Measurements from ENCODE around the gene HDAC4. TPM values are rescaled to one million over a fixed set of nuclear protein-coding genes. Genes with fewer than 3 reads are reported as not detected.
A peak's percentile ranks its signal among the peaks of the same experiment; 100 is the strongest.

The HDAC4 gene
- total and polyA plus RNA-seq, 3 donors from 2014 or later = 29.0 to 67.5 (median 58.7) TPM

DNA sequence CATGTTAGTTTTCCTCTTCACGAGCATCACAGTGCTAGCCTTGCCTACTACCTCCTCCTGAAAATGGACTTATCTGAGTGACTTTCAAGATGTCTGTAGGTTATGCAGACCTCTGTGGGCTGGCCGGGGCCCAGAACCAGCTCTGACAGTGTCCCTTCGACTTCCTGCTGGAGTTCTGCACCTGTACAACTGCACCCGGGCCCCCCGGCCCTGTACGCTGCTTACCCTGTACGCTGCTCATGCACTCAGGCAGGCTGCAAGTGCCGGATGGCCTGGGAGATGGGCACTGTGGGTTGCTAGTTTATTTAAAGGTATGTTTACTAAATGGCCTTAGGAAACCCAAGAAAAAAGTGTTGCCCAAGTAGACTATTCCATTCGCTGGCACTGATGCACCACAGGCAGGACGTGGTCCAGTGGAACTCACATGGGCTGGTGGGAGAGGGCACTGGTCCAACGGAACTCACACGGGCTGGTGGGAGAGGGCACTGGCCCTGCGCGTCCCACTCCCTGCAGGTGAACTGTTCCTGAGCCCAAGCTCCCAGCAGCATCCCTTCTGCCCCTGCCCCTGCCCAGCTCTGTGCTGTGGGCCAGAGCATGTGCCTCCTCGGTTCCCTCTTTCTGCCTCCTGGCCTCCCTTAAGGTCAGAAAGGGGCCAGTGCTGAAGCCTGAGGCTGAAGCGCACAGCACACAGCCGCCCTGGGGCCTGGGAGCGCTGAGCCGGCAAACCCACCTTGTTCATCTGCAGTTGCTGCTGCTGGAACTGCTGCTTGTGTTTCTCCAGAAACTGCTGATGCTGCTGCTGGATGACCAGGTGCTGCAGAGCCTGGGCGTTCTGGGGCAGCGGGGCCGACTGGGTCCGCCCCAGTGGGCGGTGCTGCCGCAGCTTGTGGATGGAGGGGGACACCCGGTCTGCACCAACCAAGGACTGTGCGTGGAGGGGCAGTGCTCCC, 274.8 kb downstream of the HDAC4 start:
- WGBS, 2 donors = 90 to 92% methylated on average over 27 of the region's 27 CpGs
- Histone ChIP-seq H3K4me1 (peaks cover 7% of the 10 kb centered on the region), H3K36me3 (ENCODE audit: low read depth, missing control alignments) (no peaks in the 10 kb centered on the region), H3K27ac (no peak overlapping the region), H3K9me3 (no peaks in the 10 kb centered on the region), H3K4me3 (no peak overlapping the region), H3K27me3 (no peaks in the 10 kb centered on the region)
- DNase-seq = no peak
- intact Hi-C loops (cut with DNase I; ENCODE audit: low total_unique reads) = no loop called here
- TF ChIP-seq POLR2A (IDR thresholded peaks at IDR 0.05) = no peak
- TF ChIP-seq, protein P1, sequence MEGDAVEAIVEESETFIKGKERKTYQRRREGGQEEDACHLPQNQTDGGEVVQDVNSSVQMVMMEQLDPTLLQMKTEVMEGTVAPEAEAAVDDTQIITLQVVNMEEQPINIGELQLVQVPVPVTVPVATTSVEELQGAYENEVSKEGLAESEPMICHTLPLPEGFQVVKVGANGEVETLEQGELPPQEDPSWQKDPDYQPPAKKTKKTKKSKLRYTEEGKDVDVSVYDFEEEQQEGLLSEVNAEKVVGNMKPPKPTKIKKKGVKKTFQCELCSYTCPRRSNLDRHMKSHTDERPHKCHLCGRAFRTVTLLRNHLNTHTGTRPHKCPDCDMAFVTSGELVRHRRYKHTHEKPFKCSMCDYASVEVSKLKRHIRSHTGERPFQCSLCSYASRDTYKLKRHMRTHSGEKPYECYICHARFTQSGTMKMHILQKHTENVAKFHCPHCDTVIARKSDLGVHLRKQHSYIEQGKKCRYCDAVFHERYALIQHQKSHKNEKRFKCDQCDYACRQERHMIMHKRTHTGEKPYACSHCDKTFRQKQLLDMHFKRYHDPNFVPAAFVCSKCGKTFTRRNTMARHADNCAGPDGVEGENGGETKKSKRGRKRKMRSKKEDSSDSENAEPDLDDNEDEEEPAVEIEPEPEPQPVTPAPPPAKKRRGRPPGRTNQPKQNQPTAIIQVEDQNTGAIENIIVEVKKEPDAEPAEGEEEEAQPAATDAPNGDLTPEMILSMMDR (IDR thresholded peaks at IDR 0.05) = no peak

DNA sequence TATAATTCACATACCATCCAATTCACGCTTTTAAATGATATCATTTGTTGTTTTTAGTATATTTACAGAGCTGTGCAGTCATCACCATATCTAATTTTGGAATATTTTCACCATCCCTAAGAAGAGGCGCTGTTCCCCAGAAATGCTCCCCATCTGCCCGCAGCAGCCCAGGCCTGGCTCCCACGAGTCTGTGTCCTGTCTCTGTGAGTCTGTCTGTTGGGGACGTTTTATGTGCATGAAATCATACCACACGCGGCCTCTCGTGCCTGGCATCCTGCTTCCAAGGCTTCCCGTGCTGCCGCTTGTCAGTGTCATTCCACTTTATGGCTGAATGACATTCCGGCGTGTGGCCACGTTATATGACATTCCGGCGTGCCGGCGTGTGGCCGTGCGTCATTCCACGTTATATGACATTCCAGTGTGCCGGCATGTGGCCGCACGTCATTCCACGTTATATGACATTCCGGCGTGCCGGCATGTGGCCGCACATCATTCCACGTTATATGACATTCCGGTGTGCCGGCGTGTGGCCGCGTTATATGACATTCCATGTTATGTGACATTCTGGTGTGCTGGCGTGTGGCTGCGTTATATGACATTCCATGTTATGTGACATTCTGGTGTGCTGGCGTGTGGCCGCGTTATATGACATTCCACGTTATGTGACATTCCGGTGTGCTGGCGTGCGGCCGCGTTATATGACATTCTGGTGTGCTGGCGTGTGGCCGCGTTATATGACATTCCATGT, 276.5 kb downstream of the HDAC4 start:
- H3K27me3 ChIP-seq = no peaks in the 10 kb centered on the region
- TF ChIP-seq POLR2A (IDR thresholded peaks at IDR 0.05) = no peak
- TF ChIP-seq, protein P1 (IDR thresholded peaks at IDR 0.05) = no peak
- no peak for DNase-seq
- no peak overlapping the region for H3K4me3 ChIP-seq
- no peaks in the 10 kb centered on the region for H3K36me3 ChIP-seq (ENCODE audit: low read depth, missing control alignments)
- H3K4me1 ChIP-seq = peaks cover 7% of the 10 kb centered on the region
- intact Hi-C loops (cut with DNase I; ENCODE audit: low total_unique reads) = no loop called here
- no peak overlapping the region for H3K27ac ChIP-seq
- no peaks in the 10 kb centered on the region for H3K9me3 ChIP-seq
- 92 to 93% methylated on average over 48 of the region's 48 CpGs for WGBS, 2 donors

DNA sequence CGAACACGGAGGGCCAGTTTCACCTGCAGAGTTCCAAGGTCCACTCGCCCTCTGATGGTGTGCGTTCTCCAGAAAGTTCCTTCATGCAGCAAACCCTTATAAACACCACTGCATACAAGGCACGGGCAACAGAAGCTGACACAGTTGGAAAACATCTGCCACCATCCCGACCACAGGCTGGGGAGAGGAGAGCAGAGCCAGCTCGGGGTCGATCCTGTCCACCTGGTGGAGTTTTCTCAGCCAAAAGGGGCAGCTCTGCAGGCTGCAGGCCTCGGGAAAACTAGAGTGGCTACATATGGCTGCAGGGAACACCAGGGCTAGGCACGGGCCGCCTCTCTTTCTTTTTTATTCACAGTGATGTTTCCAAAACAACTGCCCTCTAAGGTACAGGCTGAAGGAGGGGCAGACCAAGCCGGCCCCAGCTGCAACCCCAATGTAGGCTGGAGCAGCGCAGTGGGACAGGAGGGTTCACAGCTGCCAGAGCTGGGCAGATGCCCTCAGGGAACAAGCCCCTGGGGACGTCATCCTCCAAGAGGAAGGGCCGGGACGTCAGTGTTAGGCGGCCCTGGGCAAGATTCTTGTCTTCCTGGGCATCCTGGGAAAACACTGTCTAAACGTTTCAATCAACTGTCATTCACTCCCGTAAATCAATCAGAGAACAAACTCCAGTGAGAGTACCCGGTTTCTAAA, 278.3 kb downstream of the HDAC4 start:
- 72 to 82% methylated on average over 16 to 20 of the region's 20 CpGs for WGBS, 2 donors
- H3K4me1 ChIP-seq = peaks cover 7% of the 10 kb centered on the region

DNA sequence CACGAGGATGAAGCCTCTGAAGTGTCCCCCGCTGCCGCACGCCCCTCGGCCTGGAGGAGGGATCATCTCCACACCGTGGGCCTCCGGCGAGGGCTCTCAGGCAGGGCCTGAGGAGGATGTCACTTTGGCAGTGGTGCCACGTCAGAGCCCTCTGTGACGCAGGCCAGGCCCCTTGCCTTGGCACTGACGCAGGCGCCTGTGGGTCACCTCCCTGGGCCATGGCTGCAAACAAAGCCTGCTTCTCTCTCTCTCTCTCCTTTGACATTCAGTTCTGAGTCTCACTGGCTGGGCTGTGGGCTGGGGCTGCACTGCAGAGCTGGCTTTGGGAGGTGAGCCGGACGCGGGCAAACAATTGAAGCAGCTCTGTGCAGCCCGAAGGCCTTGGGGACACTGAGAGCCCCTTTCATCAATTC, 279.2 kb downstream of the HDAC4 start:
- no peaks in the 10 kb centered on the region for H3K9me3 ChIP-seq
- no peak for TF ChIP-seq POLR2A (IDR thresholded peaks at IDR 0.05)
- TF ChIP-seq, protein P1 (IDR thresholded peaks at IDR 0.05) = no peak
- peak; percentile 41 for DNase-seq
- WGBS, 2 donors = 65 to 68% methylated on average over 10 to 16 of the region's 16 CpGs
- no peaks in the 10 kb centered on the region for H3K27me3 ChIP-seq
- no peaks in the 10 kb centered on the region for H3K36me3 ChIP-seq (ENCODE audit: low read depth, missing control alignments)
- intact Hi-C loops (cut with DNase I; ENCODE audit: low total_unique reads) = no loop called here
- H3K4me3 ChIP-seq = no peak overlapping the region
- peaks cover 7% of the 10 kb centered on the region for H3K4me1 ChIP-seq
- peak overlapping the region in 1 of 2 donors; percentile 6 for H3K27ac ChIP-seq

More for the DNA sequence above, 278.3 kb downstream of the HDAC4 start:
- no peaks in the 10 kb centered on the region for H3K36me3 ChIP-seq (ENCODE audit: low read depth, missing control alignments)
- H3K27ac ChIP-seq = peak overlapping the region in 1 of 2 donors; percentile 6
- no peak overlapping the region for H3K4me3 ChIP-seq
- no peaks in the 10 kb centered on the region for H3K9me3 ChIP-seq
- TF ChIP-seq POLR2A (IDR thresholded peaks at IDR 0.05) = no peak
- TF ChIP-seq, protein P1 (IDR thresholded peaks at IDR 0.05) = no peak
- intact Hi-C loops (cut with DNase I; ENCODE audit: low total_unique reads) = no loop called here
- no peak for DNase-seq
- H3K27me3 ChIP-seq = no peaks in the 10 kb centered on the region

Data from testis (tissue), 3 donors.